ENCODE measurements around the gene HK2. TPM values are rescaled to one million over a fixed set of nuclear protein-coding genes. Genes with fewer than 3 reads are reported as not detected.

HK2 gene
- total and polyA plus RNA-seq, 2 donors (not counting 3 experiments of a cell fraction or from before 2014, with no cell fraction given): 3.4 to 13.0 TPM

DNA sequence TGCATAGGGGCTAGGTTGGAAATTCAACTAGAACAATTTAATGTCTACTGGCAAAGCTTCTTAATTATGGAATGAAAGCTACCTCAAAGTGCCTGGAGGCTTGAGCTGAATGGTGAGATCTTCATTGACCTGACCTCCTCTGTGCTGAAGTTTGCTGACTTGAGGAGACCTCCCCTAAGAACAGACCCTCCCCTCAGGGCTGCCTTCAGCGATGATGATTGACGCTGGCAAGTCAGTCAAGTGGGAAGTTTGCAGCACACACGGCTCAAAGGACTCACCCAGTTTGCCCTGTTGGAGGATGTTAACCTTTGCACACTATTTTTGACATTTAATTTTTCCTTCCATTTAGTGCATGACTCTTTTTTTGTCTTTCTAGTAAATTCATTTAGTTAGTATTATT, 107.4 kb downstream of the HK2 start:
- H3K4me3 ChIP-seq (replicated peaks in 1 of 3; ENCODE audit: insufficient read depth in 1 of 3, low read depth in 1 of 3, low read length in 3 of 3): no peak overlapping the region

DNA sequence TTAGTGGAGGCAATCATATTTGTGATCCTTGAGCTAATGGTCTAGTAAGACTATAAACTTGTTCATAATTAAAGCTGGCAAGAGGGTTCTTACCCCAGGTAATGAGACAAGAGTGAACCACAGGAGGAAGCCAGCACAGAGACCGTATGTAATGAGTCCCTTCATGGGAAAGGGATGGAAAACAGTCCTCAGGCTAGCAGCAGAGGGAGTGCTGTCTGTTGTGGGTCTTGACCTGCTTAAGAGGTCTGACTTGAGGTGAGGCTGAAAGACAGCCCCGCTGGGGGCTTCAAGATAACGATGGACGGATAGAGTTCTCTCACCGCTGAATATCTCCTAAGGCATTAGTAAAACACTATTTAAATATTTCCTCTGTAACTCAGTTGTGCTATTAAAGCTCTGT, 108.3 kb downstream of the HK2 start:
- H3K4me1 ChIP-seq (ENCODE audit: control insufficient read depth, extremely low read depth, insufficient read depth, low read length): no peaks in the 10 kb centered on the region
- dilution Hi-C loops (cut with MboI; ENCODE audit: extremely low pct_ligation_motif_present, low sequenced_read_pairs): no loop called here
- H3K9me1 ChIP-seq (replicated peaks; ENCODE audit: control insufficient read depth, extremely low read depth, insufficient read depth, low read length): no peaks in the 10 kb centered on the region
- POLR2A ChIA-PET: no interaction called here
- FAIRE-seq (no peak), DNase-seq (ENCODE audit: low read depth, low spot score) (no peak)
- no peak overlapping the region for H3K27ac ChIP-seq (ENCODE audit: insufficient read depth, low read depth, low read length)
- H3K9me3 ChIP-seq (replicated peaks; ENCODE audit: control insufficient read depth, insufficient read depth, low read length): no peaks in the 10 kb centered on the region
- no peak overlapping the region for H2AFZ ChIP-seq (ENCODE audit: low read depth, low read length)
- no peak overlapping the region for H3K4me2 ChIP-seq (ENCODE audit: insufficient read depth, low read length)
- no peaks in the 10 kb centered on the region for H3K79me2 ChIP-seq (ENCODE audit: control insufficient read depth, insufficient read depth, low read length)
- H3K27me3 ChIP-seq (ENCODE audit: control insufficient read depth in 2 of 2, insufficient read depth in 2 of 2, low read length in 2 of 2): no peaks in the 10 kb centered on the region
- no peaks in the 10 kb centered on the region for H4K20me1 ChIP-seq (replicated peaks; ENCODE audit: control insufficient read depth, extremely low read depth, insufficient read depth, low read length)
- no peaks in the 10 kb centered on the region for H3K36me3 ChIP-seq (ENCODE audit: control insufficient read depth in 2 of 2, extremely low read depth in 1 of 2, insufficient read depth in 2 of 2, low read length in 2 of 2)
- intact Hi-C loops (cut with micrococcal nuclease): no loop called here
- H3K9ac ChIP-seq (replicated peaks; ENCODE audit: extremely low read depth, insufficient read depth, low read length): no peak overlapping the region
- TF ChIP-seq EZH2 (IDR thresholded peaks at IDR 0.05; ENCODE audit: borderline replicate concordance, low read depth, low read length, severe bottlenecking): no peak
- no peak overlapping the region for H3K4me3 ChIP-seq (replicated peaks in 1 of 3; ENCODE audit: insufficient read depth in 1 of 3, low read depth in 1 of 3, low read length in 3 of 3)
- BruUV-seq (replicated peaks): no TSS peak
- CTCF ChIA-PET: no interaction called here

More for the DNA sequence above, 107.4 kb downstream of the HK2 start:
- no peak overlapping the region for H3K9ac ChIP-seq (replicated peaks; ENCODE audit: extremely low read depth, insufficient read depth, low read length)
- H3K27ac ChIP-seq (ENCODE audit: insufficient read depth, low read depth, low read length): no peak overlapping the region
- no peaks in the 10 kb centered on the region for H3K27me3 ChIP-seq (ENCODE audit: control insufficient read depth in 2 of 2, insufficient read depth in 2 of 2, low read length in 2 of 2)
- H3K9me3 ChIP-seq (replicated peaks; ENCODE audit: control insufficient read depth, insufficient read depth, low read length): no peaks in the 10 kb centered on the region
- H3K4me2 ChIP-seq (ENCODE audit: insufficient read depth, low read length): no peak overlapping the region
- intact Hi-C loops (cut with micrococcal nuclease): no loop called here
- FAIRE-seq: no peak
- no TSS peak for BruUV-seq (replicated peaks)
- ChIA-PET POLR2A (no interaction called here), CTCF (no interaction called here)
- no peaks in the 10 kb centered on the region for H3K9me1 ChIP-seq (replicated peaks; ENCODE audit: control insufficient read depth, extremely low read depth, insufficient read depth, low read length)
- no peaks in the 10 kb centered on the region for H4K20me1 ChIP-seq (replicated peaks; ENCODE audit: control insufficient read depth, extremely low read depth, insufficient read depth, low read length)
- DNase-seq (ENCODE audit: low read depth, low spot score): no peak
- dilution Hi-C loops (cut with MboI; ENCODE audit: extremely low pct_ligation_motif_present, low sequenced_read_pairs): no loop called here
- H3K36me3 ChIP-seq (ENCODE audit: control insufficient read depth in 2 of 2, extremely low read depth in 1 of 2, insufficient read depth in 2 of 2, low read length in 2 of 2): no peaks in the 10 kb centered on the region
- no peaks in the 10 kb centered on the region for H3K79me2 ChIP-seq (ENCODE audit: control insufficient read depth, insufficient read depth, low read length)
- no peak overlapping the region for H2AFZ ChIP-seq (ENCODE audit: low read depth, low read length)
- TF ChIP-seq, protein P1, sequence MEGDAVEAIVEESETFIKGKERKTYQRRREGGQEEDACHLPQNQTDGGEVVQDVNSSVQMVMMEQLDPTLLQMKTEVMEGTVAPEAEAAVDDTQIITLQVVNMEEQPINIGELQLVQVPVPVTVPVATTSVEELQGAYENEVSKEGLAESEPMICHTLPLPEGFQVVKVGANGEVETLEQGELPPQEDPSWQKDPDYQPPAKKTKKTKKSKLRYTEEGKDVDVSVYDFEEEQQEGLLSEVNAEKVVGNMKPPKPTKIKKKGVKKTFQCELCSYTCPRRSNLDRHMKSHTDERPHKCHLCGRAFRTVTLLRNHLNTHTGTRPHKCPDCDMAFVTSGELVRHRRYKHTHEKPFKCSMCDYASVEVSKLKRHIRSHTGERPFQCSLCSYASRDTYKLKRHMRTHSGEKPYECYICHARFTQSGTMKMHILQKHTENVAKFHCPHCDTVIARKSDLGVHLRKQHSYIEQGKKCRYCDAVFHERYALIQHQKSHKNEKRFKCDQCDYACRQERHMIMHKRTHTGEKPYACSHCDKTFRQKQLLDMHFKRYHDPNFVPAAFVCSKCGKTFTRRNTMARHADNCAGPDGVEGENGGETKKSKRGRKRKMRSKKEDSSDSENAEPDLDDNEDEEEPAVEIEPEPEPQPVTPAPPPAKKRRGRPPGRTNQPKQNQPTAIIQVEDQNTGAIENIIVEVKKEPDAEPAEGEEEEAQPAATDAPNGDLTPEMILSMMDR (IDR thresholded peaks at IDR 0.05; ENCODE audit: extremely low read depth in 1 of 2, insufficient read depth in 1 of 2, low read depth in 1 of 2, low read length in 2 of 2): no peak
- TF ChIP-seq FOS (IDR thresholded peaks at IDR 0.05; ENCODE audit: borderline replicate concordance, insufficient read depth, low read length): no peak
- no peaks in the 10 kb centered on the region for H3K4me1 ChIP-seq (ENCODE audit: control insufficient read depth, extremely low read depth, insufficient read depth, low read length)

Other genes with a start within 250 kb of the HK2 start
- gene M1AP, start 185.8 kb upstream of the HK2 start, total RNA-seq: not detected in 2 replicates
- 0.04 TPM in 1 of 2 replicates, not detected in the other for gene M1AP, start 185.8 kb upstream of the HK2 start, polyA plus RNA-seq
- 5.9 and 6.0 TPM in 2 replicates for gene SEMA4F, start 179.9 kb upstream of the HK2 start, total RNA-seq
- 4.9 and 5.3 TPM in 2 replicates for gene SEMA4F, start 179.9 kb upstream of the HK2 start, polyA plus RNA-seq
- gene POLE4, start 124.5 kb downstream of the HK2 start, total RNA-seq: 42.6 and 45.4 TPM in 2 replicates
- gene POLE4, start 124.5 kb downstream of the HK2 start, polyA plus RNA-seq: 21.4 and 22.3 TPM in 2 replicates